ENCODE data around the gene NECTIN4. TPM values are rescaled to one million over a fixed set of nuclear protein-coding genes. Genes with fewer than 3 reads are reported as not detected.

Gene NECTIN4
- total and polyA plus RNA-seq, 2 of the 8 experiments (the other 6 are each of a cell fraction or from before 2014, with no cell fraction given) = 0.19 to 0.71 TPM

DNA sequence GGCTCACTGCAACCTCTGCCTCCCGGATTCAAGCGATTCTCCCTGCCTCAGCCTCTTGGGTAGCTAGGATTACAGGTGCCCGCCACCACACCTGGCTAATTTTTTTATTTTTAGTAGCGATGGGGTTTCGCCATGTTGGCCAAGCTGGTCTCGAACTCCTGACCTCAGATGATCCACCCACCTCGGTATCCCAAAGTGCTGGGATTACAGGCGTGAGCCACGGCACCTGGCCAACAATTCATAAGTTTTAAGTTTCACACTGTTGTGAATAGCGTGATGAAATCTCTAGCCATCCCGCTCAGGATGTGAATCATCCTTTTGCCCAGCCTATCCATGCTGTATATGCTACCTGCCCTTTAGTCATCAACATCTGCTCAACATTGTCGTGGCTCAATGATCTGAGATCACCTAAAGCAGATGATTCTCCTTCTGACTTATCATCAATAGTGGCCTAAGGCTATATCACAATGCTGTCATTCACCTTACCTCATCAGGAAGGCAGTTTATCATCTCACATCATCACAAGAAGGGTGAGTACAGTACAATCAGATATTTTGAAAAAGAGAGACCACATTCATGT, 25.9 kb upstream of the NECTIN4 start (continued):
- TF ChIP-seq CBX5 (IDR thresholded peaks at IDR 0.05; ENCODE audit: low read depth, low read length) = no peak
